ENCODE data around the gene EIF2B4.

EIF2B4 gene

DNA sequence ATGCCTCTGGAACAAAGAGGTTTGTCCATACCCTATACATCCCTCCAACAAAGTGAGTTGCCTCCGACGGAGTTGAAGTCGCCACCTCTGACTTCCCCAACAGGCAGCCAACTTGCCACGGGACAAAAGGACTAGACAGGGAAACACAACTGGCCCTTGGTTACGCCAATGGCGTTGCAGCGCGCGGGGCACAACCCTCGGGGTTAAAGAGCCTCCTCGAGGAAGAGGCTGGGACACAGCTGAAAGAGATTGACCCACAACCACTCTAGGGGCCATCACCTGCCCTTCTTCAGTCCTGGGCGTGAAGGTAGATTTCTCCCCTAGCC, 14.1 kb downstream of the EIF2B4 start:
- H3K4me1 ChIP-seq (ENCODE audit: control insufficient read depth, insufficient read depth, low read length) = peaks cover 6% of the 10 kb centered on the region
- TF ChIP-seq ZNF792 (tag by site-specific recombination; IDR thresholded peaks at IDR 0.05) (no peak), ZNF777 (tag by site-specific recombination; IDR thresholded peaks at IDR 0.05; ENCODE audit: borderline replicate concordance) (0 out of 2 replicates have a peak, but pooled peaks have one; percentile 46), ZBTB48 (tag by site-specific recombination; IDR thresholded peaks at IDR 0.05) (peak; percentile 65; the same call in 1 of the 2 replicates)
- CTCF ChIA-PET = no interaction called here

GRCh38 chr2:27354597-27354927, 15.6 kb downstream of the EIF2B4 start:
- H3K4me1 ChIP-seq (ENCODE audit: control insufficient read depth, insufficient read depth, low read length) = peaks cover 6% of the 10 kb centered on the region
- peaks cover 0 to 7% of the 10 kb centered on the region in 2 experiments; a peak in 2 of 3 replicates for H3K36me3 ChIP-seq (ENCODE audit: control insufficient read depth in 2 of 2, insufficient read depth in 1 of 2, low read length in 2 of 2)
- no peaks in the 10 kb centered on the region for H3K9me3 ChIP-seq (ENCODE audit: control insufficient read depth, insufficient read depth, low read depth, low read length)
- POLR2A ChIA-PET = interaction anchor here (1.4 kb wide), 2 partner anchors 11 to 27 kb away, joined by 4 to 9 read pairs; partner anchors contain the start of gene ZNF513
- H3K27ac ChIP-seq (ENCODE audit: extremely low read depth, low read depth, low read length) = peak overlapping the region; percentile 20; the same call in 1 of the 2 replicates
- H3K4me3 ChIP-seq (ENCODE audit: low read depth, low read length) = no peak overlapping the region
- CTCF ChIA-PET = interaction anchor here (0.7 to 1.0 kb wide), 3 partner anchors 34 to 106 kb away, joined by 3 to 5 read pairs (median 4); no protein-coding TSS in a partner anchor
- TF ChIP-seq PRDM4 (tag by site-specific recombination; IDR thresholded peaks at IDR 0.05) (no peak), HOXA7 (CRISPR knock-in tag; IDR thresholded peaks at IDR 0.05; ENCODE audit: borderline replicate concordance) (no peak), BCL11A (tag by site-specific recombination; IDR thresholded peaks at IDR 0.05; ENCODE audit: low read depth) (no peak), ZNF707 (tag by site-specific recombination; IDR thresholded peaks at IDR 0.05) (no peak), ZNF223 (tag by site-specific recombination; IDR thresholded peaks at IDR 0.05) (no peak), ZNF398 (tag by site-specific recombination; IDR thresholded peaks at IDR 0.05) (no peak), ZBTB1 (tag by site-specific recombination; IDR thresholded peaks at IDR 0.05) (no peak), ZNF658 (tag by site-specific recombination; IDR thresholded peaks at IDR 0.05) (no peak), PRDM2 (tag by site-specific recombination; IDR thresholded peaks at IDR 0.05; ENCODE audit: borderline replicate concordance) (no peak), ZNF19 (tag by site-specific recombination; IDR thresholded peaks at IDR 0.05; ENCODE audit: low read depth) (no peak), ZNF768 (tag by site-specific recombination; IDR thresholded peaks at IDR 0.05) (no peak), RBAK (tag by site-specific recombination; IDR thresholded peaks at IDR 0.05) (no peak), ZNF621 (tag by site-specific recombination; IDR thresholded peaks at IDR 0.05) (no peak), ZNF140 (tag by site-specific recombination; IDR thresholded peaks at IDR 0.05) (no peak), ZNF404 (tag by site-specific recombination; IDR thresholded peaks at IDR 0.05) (no peak), ZBTB8A (tag by site-specific recombination; IDR thresholded peaks at IDR 0.05) (no peak), SALL2 (tag by site-specific recombination; IDR thresholded peaks at IDR 0.05; ENCODE audit: borderline replicate concordance) (no peak)

More for the DNA sequence above, 14.1 kb downstream of the EIF2B4 start:
- Histone ChIP-seq H3K27ac (ENCODE audit: extremely low read depth, low read depth, low read length) (peak overlapping the region; percentile 98), H3K36me3 (ENCODE audit: control insufficient read depth in 2 of 2, insufficient read depth in 1 of 2, low read length in 2 of 2) (peaks cover 0 to 7% of the 10 kb centered on the region in 2 experiments; a peak in 2 of 3 replicates), H3K9me3 (ENCODE audit: control insufficient read depth, insufficient read depth, low read depth, low read length) (no peaks in the 10 kb centered on the region), H3K4me3 (ENCODE audit: low read depth, low read length) (peak overlapping the region; percentile 99)
- POLR2A ChIA-PET = interaction anchor here (0.5 to 2.1 kb wide), 16 partner anchors 11 to 308 kb away, joined by 3 to 22 read pairs (median 5); partner anchors contain the start of genes AGBL5, EIF2B4, MPV17 and NRBP1

Data from HEK293 (cell line).